B cell (primary cell): ENCODE data around the gene NCAM1. TPM values are rescaled to one million over a fixed set of nuclear protein-coding genes. Genes with fewer than 3 reads are reported as not detected.

Experiments used
- ATAC-seq: fragments of 200-7000 bp; cut with Tn5 transposase; one replicate; pipeline ENCODE4 v1.10.0; 2021; ENCODE audit warnings: low read depth, mild to moderate bottlenecking, moderate number of reproducible peaks, moderate library complexity
- CTCF ChIA-PET: fragments of 350-600 bp; sonication (Branson Sonifier 250); formaldehyde crosslinking; loops from one replicate; lab custom pipeline; 2021; ENCODE audit warnings: antibody characterized with exemption, inconsistent platforms; lab: Charles Lee
- POLR2A ChIA-PET: fragments of 350-600 bp; sonication (Branson Sonifier 250); formaldehyde crosslinking; loops from one replicate; lab custom pipeline; 2021; ENCODE audit warnings: antibody characterized with exemption; lab: Charles Lee
- DNase-seq: peaks from one replicate; pipeline ENCODE4 v3.0.0; 2013
- H2AFZ ChIP-seq: 2 replicates; pipeline ENCODE4 v1.6.1; 2012; ENCODE audit warnings: mild to moderate bottlenecking, low read depth, low read length; ENCODE audit not compliant: insufficient read depth, poor library complexity, severe bottlenecking
- H3K27ac ChIP-seq, 2 donors: 1 replicate in 1 of 2; 2 replicates in 1 of 2; pipeline ENCODE4 v1.5.1; 2012 to 2013; ENCODE audit warnings: low read length in 2 of 2, mild to moderate bottlenecking in 2 of 2, moderate library complexity in 1 of 2
- H3K27me3 ChIP-seq, 4 experiments: fragments of 200-600 bp in 1 of 4; sonication (generic) in 1 of 4; replicated peaks in 1 of 4; 1 replicate in 2 of 4; 2 replicates in 2 of 4; pipeline versions ENCODE4 v1.6.1 to v1.7.0; 2013 to 2016; ENCODE audit warnings: low read length in 3 of 4, mild to moderate bottlenecking in 2 of 4, mixed read lengths in 1 of 4, moderate library complexity in 1 of 4; ENCODE audit not compliant: insufficient read depth in 4 of 4, control insufficient read depth in 3 of 4; ENCODE audit errors: control extremely low read depth in 1 of 4
- H3K36me3 ChIP-seq, 2 experiments: replicated peaks in 1 of 2; 1 replicate in 1 of 2; 2 replicates in 1 of 2; pipeline versions ENCODE4 v1.6.1 to v1.7.1; 2013; ENCODE audit warnings: low read length in 1 of 2; ENCODE audit not compliant: insufficient read depth in 2 of 2, control insufficient read depth in 1 of 2; ENCODE audit errors: control extremely low read depth in 1 of 2, extremely low read depth in 1 of 2
- H3K4me1 ChIP-seq, 2 donors: fragments of 200-600 bp in 1 of 2; sonication (generic) in 1 of 2; 1 replicate in 1 of 2; 2 replicates in 1 of 2; pipeline versions ENCODE4 v1.5.1 to v1.6.1; 2013 to 2017; ENCODE audit warnings: low read length in 2 of 2; ENCODE audit not compliant: control insufficient read depth in 2 of 2, insufficient read depth in 2 of 2
- H3K4me2 ChIP-seq: replicated peaks from 2 replicates; pipeline ENCODE3; 2012; ENCODE audit warnings: mild to moderate bottlenecking, low read depth, low read length; ENCODE audit not compliant: poor library complexity, severe bottlenecking
- H3K4me3 ChIP-seq, 5 experiments: fragments of 200-600 bp in 1 of 5; sonication (generic) in 1 of 5; 1 replicate in 3 of 5; 2 replicates in 2 of 5; pipeline versions ENCODE4 v1.5.1 to v1.7.0; 2011 to 2016; ENCODE audit warnings: low read length in 4 of 5, mild to moderate bottlenecking in 4 of 5, low read depth in 2 of 5, control low read depth in 1 of 5, moderate library complexity in 1 of 5; ENCODE audit not compliant: insufficient read depth in 1 of 5; ENCODE audit errors: control extremely low read depth in 1 of 5, extremely low read depth in 1 of 5
- H3K79me2 ChIP-seq: fragments of 200-600 bp; sonication (generic); one replicate; pipeline ENCODE4 v1.6.0; 2016; ENCODE audit warnings: low read length; ENCODE audit not compliant: control insufficient read depth, insufficient read depth
- H3K9ac ChIP-seq: fragments of 200-600 bp; sonication (generic); 2 replicates; pipeline ENCODE4 v1.6.1; 2017; ENCODE audit warnings: mild to moderate bottlenecking, low read length, moderate library complexity
- H3K9me3 ChIP-seq, 3 donors: one replicate each; pipeline versions ENCODE4 v1.6.1 to v1.7.1; 2013; ENCODE audit warnings: low read length in 2 of 3; ENCODE audit not compliant: control insufficient read depth in 2 of 3, insufficient read depth in 1 of 3; ENCODE audit errors: control extremely low read depth in 1 of 3
- H4K20me1 ChIP-seq: 2 replicates; pipeline ENCODE4 v1.6.0; 2012; ENCODE audit warnings: mild to moderate bottlenecking, low read length; ENCODE audit not compliant: insufficient read depth, control insufficient read depth, poor library complexity, severe bottlenecking
- H3K27ac Mint-ChIP-seq: one replicate; pipeline ENCODE4 v1.8.0; 2021; ENCODE audit warnings: mixed read lengths
- H3K27me3 Mint-ChIP-seq: one replicate; pipeline ENCODE4 v1.8.0; 2021; ENCODE audit warnings: mixed read lengths
- H3K4me1 Mint-ChIP-seq: one replicate; pipeline ENCODE4 v1.8.0; 2021; ENCODE audit warnings: mixed read lengths
- H3K4me3 Mint-ChIP-seq: one replicate; pipeline ENCODE4 v1.8.0; 2021; ENCODE audit warnings: mixed read lengths
- H3K9me3 Mint-ChIP-seq: one replicate; pipeline ENCODE4 v1.8.0; 2022; ENCODE audit warnings: mixed read lengths; ENCODE audit not compliant: insufficient read depth
- EZH2 ChIP-seq: IDR thresholded peaks from 2 replicates; pipeline ENCODE4 v1.6.1; 2012; ENCODE audit warnings: borderline replicate concordance, low read depth, mild to moderate bottlenecking, moderate library complexity, low read length; ENCODE audit not compliant: insufficient read depth, poor library complexity, severe bottlenecking
- WGBS: methylation state at CpG from one replicate; pipeline ENCODE4 v1.1.5; 2013; ENCODE audit warnings: missing lambda C conversion rate; ENCODE audit not compliant: insufficient coverage; 5-methylcytosine and 5-hydroxymethylcytosine counted together
- intact Hi-C: fragments of 100-400 bp; cut with micrococcal nuclease; formaldehyde crosslinking; loops from one replicate; pipeline ENCODE4 v1.10.0; 2022
- polyA plus RNA-seq: library from polyadenylated mRNA; depleted of rRNA; stranded (reverse); fragments of >200 nt; gene quantifications from 2 replicates; pipeline ENCODE4 v1.2.3, GENCODE V29; 2012
- total RNA-seq, 2 donors: library from RNA; stranded (reverse); fragments of 120-200 nt in 1 of 2; gene quantifications; 1 replicate in 1 of 2; 2 replicates in 1 of 2; pipeline versions ENCODE4 v1.2.3 to v1.2.4, GENCODE V29; 2013 to 2022
- TF ChIP-seq, protein P1 (sequence below): fragments of 200-600 bp; IDR thresholded peaks from one replicate; pipeline ENCODE4 v1.8.0; 2022; ENCODE audit warnings: antibody characterized with exemption, mild to moderate bottlenecking

Gene NCAM1
- total and polyA plus RNA-seq, 2 donors (not counting 1 experiment from before 2014, with no cell fraction given) = 0.37 TPM; not detected in 1

DNA sequence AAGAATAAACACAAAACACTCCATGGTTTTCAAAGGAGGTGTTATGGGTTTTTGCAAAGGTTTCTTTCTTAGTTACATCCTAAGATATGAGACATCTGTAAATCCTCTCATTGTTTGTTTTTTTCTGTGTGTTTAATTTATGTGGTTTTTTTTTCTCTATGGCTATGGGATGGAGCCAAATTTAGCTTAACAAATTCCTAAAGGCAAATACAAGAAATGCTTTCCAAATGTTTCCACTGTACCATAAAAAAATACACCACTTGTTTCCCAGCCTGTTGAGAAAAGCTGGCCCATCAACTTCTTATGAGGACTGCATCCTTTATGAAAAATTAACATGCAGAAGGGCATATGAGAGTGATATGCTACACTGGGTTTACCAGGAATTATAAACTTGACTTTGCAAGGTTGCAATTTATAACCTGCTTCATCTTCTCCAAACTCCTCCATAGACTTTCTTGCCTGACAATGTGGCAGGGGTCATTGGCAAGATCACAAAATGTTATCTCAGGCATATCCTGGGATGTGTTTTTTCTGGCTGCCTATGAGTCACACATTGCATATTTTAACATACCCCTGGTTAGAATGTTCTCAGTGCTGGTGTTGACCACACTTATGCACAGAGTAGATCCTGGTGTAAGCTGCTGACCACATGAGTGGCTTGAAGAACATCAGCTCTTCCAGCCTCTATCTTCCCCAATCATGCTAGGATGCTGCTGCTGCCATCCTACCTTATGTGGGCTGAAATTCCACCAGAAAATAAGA lies 215.6 kb downstream of the NCAM1 start:
- H3K4me1 ChIP-seq = no peaks in the 10 kb centered on the region
- H3K79me2 ChIP-seq = no peaks in the 10 kb centered on the region
- peaks cover 0 to 5% (median 0%) of the 10 kb centered on the region in 3 donors for H3K9me3 ChIP-seq
- no peaks in the 10 kb centered on the region for H4K20me1 ChIP-seq
- H3K4me2 ChIP-seq = no peak overlapping the region
- no peak overlapping the region for H3K27ac Mint-ChIP-seq
- H3K27ac ChIP-seq = no peak overlapping the region
- no peak for DNase-seq
- ChIA-PET POLR2A (no interaction called here), CTCF (no interaction called here)
- no peak overlapping the region for H3K4me3 ChIP-seq
- peaks cover 0 to 2% (median 0%) of the 10 kb centered on the region in 4 experiments for H3K27me3 ChIP-seq
- H3K27me3 Mint-ChIP-seq = peaks cover 18% of the 10 kb centered on the region
- H3K9me3 Mint-ChIP-seq = no peaks in the 10 kb centered on the region
- TF ChIP-seq EZH2 = no peak
- TF ChIP-seq, protein P1, sequence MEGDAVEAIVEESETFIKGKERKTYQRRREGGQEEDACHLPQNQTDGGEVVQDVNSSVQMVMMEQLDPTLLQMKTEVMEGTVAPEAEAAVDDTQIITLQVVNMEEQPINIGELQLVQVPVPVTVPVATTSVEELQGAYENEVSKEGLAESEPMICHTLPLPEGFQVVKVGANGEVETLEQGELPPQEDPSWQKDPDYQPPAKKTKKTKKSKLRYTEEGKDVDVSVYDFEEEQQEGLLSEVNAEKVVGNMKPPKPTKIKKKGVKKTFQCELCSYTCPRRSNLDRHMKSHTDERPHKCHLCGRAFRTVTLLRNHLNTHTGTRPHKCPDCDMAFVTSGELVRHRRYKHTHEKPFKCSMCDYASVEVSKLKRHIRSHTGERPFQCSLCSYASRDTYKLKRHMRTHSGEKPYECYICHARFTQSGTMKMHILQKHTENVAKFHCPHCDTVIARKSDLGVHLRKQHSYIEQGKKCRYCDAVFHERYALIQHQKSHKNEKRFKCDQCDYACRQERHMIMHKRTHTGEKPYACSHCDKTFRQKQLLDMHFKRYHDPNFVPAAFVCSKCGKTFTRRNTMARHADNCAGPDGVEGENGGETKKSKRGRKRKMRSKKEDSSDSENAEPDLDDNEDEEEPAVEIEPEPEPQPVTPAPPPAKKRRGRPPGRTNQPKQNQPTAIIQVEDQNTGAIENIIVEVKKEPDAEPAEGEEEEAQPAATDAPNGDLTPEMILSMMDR = no peak
- no peak overlapping the region for H2AFZ ChIP-seq
- H3K4me1 Mint-ChIP-seq = no peaks in the 10 kb centered on the region
- no peaks in the 10 kb centered on the region for H3K36me3 ChIP-seq
- H3K4me3 Mint-ChIP-seq = no peak overlapping the region
- H3K9ac ChIP-seq = no peak overlapping the region
- no peak for ATAC-seq
- intact Hi-C loops = no loop called here

DNA sequence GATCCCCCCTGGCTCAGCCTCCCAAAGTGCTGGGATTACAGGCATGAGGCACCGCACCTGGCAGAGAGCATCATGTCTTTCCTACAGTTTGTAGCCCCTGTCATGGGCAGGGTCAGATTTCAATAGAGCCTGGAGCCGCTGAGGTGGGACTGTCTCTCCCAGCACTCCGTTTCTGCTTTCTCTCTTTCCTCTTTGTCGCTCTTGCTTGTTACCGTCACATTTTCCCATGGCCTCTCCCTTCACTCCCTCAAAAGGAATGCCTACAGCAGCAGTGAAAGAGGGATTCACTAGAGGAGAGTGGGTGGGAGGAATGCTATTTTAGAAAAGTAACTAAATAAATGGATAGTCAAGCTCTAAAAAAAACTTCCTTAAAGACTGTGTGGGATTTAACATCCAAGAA lies 216.5 kb downstream of the NCAM1 start:
- H4K20me1 ChIP-seq = no peaks in the 10 kb centered on the region
- DNase-seq = no peak
- 55% methylated on average over 3 of the region's 5 CpGs for WGBS
- Mint-ChIP-seq H3K4me1 (no peaks in the 10 kb centered on the region), H3K4me3 (no peak overlapping the region), H3K9me3 (no peaks in the 10 kb centered on the region), H3K27ac (no peak overlapping the region), H3K27me3 (peaks cover 14% of the 10 kb centered on the region)
- H3K36me3 ChIP-seq = no peaks in the 10 kb centered on the region
- H3K79me2 ChIP-seq = no peaks in the 10 kb centered on the region
- ChIA-PET CTCF (no interaction called here), POLR2A (no interaction called here)
- no peak overlapping the region for H3K27ac ChIP-seq
- H3K27me3 ChIP-seq = peaks cover 0 to 2% (median 0%) of the 10 kb centered on the region in 4 experiments
- TF ChIP-seq EZH2 = no peak
- TF ChIP-seq, protein P1 = no peak
- H3K9me3 ChIP-seq = peaks cover 0 to 5% (median 0%) of the 10 kb centered on the region in 3 donors
- no peak overlapping the region for H3K4me2 ChIP-seq
- no peak for ATAC-seq
- no peak overlapping the region for H2AFZ ChIP-seq
- no peaks in the 10 kb centered on the region for H3K4me1 ChIP-seq
- H3K4me3 ChIP-seq = no peak overlapping the region
- H3K9ac ChIP-seq = no peak overlapping the region
- intact Hi-C loops = no loop called here
